ENCODE measurements around the gene DST. TPM values are rescaled to one million over a fixed set of nuclear protein-coding genes. Genes with fewer than 3 reads are reported as not detected.
A peak's percentile ranks its signal among the peaks of the same experiment; 100 is the strongest.

The DST gene
- total and polyA plus RNA-seq, 7 donors = 62.5 to 791 (median 495) TPM

DNA sequence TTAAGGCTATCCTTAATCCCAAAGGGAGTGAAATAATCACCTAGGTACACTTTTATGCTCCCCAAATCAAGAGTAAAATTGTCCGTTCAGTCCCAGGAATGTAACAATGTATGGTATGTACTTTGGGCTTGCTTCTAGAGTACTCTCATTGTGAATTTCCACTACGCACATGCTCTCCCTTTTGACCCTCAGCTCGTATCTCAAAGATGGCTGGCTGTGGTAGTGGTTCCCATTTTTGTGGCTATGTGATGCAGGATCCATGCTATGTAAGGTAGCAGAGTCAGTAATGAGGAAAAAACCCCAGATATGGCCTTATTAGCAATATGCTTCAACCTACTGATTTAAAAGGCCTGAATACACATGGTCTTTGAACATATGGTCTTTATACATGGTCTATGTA lies 133.7 kb downstream of the DST start:
- H3K27me3 ChIP-seq = no peaks in the 10 kb centered on the region
- WGBS, 2 donors = 93 to 96% methylated on average over 3 of the region's 3 CpGs
- intact Hi-C loops (cut with DNase I) = loop anchor here (5.0 kb wide), 1 partner anchor 33 kb away; no protein-coding TSS in a partner anchor
- H3K4me1 ChIP-seq = peaks cover 0 to 96% (median 78%) of the 10 kb centered on the region in 4 donors
- no peaks in the 10 kb centered on the region for H3K9me3 ChIP-seq
- no peak for TF ChIP-seq EP300 (IDR thresholded peaks at IDR 0.05)
- no peak for TF ChIP-seq POLR2A (IDR thresholded peaks at IDR 0.05)
- TF ChIP-seq, protein P1, sequence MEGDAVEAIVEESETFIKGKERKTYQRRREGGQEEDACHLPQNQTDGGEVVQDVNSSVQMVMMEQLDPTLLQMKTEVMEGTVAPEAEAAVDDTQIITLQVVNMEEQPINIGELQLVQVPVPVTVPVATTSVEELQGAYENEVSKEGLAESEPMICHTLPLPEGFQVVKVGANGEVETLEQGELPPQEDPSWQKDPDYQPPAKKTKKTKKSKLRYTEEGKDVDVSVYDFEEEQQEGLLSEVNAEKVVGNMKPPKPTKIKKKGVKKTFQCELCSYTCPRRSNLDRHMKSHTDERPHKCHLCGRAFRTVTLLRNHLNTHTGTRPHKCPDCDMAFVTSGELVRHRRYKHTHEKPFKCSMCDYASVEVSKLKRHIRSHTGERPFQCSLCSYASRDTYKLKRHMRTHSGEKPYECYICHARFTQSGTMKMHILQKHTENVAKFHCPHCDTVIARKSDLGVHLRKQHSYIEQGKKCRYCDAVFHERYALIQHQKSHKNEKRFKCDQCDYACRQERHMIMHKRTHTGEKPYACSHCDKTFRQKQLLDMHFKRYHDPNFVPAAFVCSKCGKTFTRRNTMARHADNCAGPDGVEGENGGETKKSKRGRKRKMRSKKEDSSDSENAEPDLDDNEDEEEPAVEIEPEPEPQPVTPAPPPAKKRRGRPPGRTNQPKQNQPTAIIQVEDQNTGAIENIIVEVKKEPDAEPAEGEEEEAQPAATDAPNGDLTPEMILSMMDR (IDR thresholded peaks at IDR 0.05) = no peak
- peak in 1 of 4 donors; percentile 4 for TF ChIP-seq POLR2AphosphoS5 (IDR thresholded peaks at IDR 0.05)
- no peak for DNase-seq
- peak overlapping the region; percentile 72 to 96 (median 84) for H3K27ac ChIP-seq
- no peak overlapping the region for H3K4me3 ChIP-seq
- peaks cover 7 to 87% (median 18%) of the 10 kb centered on the region in 4 donors for H3K36me3 ChIP-seq

DNA sequence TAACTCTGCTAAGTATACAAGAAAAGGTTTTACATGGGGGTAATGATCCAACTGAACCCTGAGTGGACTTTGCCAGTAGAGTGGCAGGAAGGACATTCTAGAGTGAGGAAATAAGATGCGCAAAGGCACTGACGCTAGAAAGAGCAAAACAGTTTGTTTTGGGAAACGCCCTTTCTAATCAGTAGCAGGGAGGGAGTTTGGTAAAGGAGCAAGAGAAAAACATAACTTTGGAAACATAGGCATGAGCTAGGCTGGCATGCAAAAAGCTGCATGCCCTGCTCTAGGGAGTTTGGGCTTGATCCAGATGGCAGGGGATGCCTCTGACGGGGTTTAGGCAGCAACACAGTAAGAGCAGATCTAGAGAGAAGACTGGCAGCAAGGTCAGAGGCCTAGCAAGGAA lies 135.2 kb downstream of the DST start:
- peaks cover 7 to 85% (median 13%) of the 10 kb centered on the region in 4 donors for H3K36me3 ChIP-seq
- H3K27ac ChIP-seq = peak overlapping the region; percentile 72 to 96 (median 84)
- intact Hi-C loops (cut with DNase I) = loop anchor here (5.0 kb wide), 1 partner anchor 35 kb away; no protein-coding TSS in a partner anchor
- H3K27me3 ChIP-seq = no peaks in the 10 kb centered on the region
- peaks cover 0 to 86% (median 69%) of the 10 kb centered on the region in 4 donors for H3K4me1 ChIP-seq
- no peak for DNase-seq
- H3K9me3 ChIP-seq = no peaks in the 10 kb centered on the region
- WGBS, 2 donors = 69 to 83% methylated on average over 4 of the region's 4 CpGs
- H3K4me3 ChIP-seq = no peak overlapping the region
- TF ChIP-seq, protein P1 (IDR thresholded peaks at IDR 0.05) = no peak
- TF ChIP-seq POLR2AphosphoS5 (IDR thresholded peaks at IDR 0.05) = no peak
- TF ChIP-seq POLR2A (IDR thresholded peaks at IDR 0.05) = no peak
- TF ChIP-seq EP300 (IDR thresholded peaks at IDR 0.05) = no peak

DNA sequence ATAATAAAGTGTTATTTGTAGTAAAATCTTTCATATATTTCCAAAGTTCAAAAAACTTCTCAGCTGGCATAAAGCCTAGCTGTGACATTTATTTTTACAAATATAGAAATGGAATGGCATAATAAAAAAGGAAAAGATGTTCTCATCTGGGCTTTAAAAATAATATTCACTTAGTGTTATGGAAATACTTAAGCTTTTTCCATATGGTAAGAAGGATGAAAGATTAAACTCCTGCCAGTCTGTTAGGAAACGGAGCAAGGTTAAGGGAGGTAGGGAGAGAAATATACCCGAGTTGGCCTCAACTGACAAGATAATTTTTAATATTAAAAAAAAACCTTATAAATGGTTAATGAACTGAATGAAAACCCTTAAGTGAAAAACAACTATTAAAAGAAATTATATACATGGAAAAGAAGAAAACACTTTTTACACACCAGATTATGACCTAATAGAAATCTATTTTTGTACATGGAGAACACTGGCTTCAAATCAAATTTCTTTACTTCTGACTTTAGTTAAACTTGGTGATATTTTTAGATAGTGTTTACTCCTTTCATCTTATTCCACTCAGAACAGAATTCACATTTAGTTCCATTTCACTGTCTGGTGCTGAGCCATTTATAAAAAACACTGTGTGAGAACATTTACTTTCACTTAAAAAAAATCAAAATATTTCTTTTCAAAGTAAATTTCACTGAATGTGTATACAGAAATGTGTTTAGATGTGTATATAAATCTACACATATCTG lies 137.0 kb downstream of the DST start:
- Histone ChIP-seq H3K27ac (peak overlapping the region; percentile 72 to 96 (median 84)), H3K9me3 (no peaks in the 10 kb centered on the region), H3K27me3 (no peaks in the 10 kb centered on the region), H3K36me3 (peaks cover 7 to 88% (median 13%) of the 10 kb centered on the region in 4 donors), H3K4me1 (peaks cover 0 to 80% (median 63%) of the 10 kb centered on the region in 4 donors), H3K4me3 (no peak overlapping the region)
- TF ChIP-seq POLR2A (IDR thresholded peaks at IDR 0.05) (no peak), EP300 (IDR thresholded peaks at IDR 0.05) (peak in 2 of 4 donors; percentile 3 to 52), POLR2AphosphoS5 (IDR thresholded peaks at IDR 0.05) (peak in 3 of 4 donors; percentile 32 to 39 (median 35))
- no peak for DNase-seq
- intact Hi-C loops (cut with DNase I) = loop anchor here (5.0 kb wide), 1 partner anchor 37 kb away; no protein-coding TSS in a partner anchor
- WGBS, 2 donors = 44 to 46% methylated on average over 2 of the region's 2 CpGs

DNA sequence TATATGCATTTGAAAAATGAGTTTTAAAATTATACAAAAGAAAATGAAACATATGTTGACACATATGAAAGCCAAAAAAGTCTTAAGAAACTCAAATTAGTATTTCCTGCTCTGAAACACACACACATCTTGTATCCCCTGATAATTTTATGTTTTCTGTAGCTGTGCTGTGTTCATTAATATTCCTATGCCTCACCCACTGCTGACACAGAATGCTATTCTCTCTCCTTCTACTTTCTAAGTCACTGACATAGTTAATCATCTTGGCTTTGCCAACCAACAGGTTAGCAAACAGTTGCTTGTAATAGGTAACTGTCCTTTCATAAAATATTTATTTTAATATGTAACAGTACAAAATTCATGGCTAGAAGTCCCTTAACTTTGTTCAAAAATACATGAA lies 140.7 kb downstream of the DST start:
- no peak for DNase-seq
- Histone ChIP-seq H3K4me1 (peaks cover 0 to 81% (median 60%) of the 10 kb centered on the region in 4 donors), H3K27me3 (no peaks in the 10 kb centered on the region), H3K27ac (peak overlapping the region in 2 of 4 donors; percentile 69 to 85), H3K9me3 (no peaks in the 10 kb centered on the region), H3K36me3 (peaks cover 0 to 88% (median 7%) of the 10 kb centered on the region in 4 donors), H3K4me3 (no peak overlapping the region)
- no peak for TF ChIP-seq POLR2A (IDR thresholded peaks at IDR 0.05)
- TF ChIP-seq, protein P1 (IDR thresholded peaks at IDR 0.05) = no peak
- TF ChIP-seq EP300 (IDR thresholded peaks at IDR 0.05) = no peak
- no peak for TF ChIP-seq POLR2AphosphoS5 (IDR thresholded peaks at IDR 0.05)
- intact Hi-C loops (cut with DNase I) = no loop called here

DNA sequence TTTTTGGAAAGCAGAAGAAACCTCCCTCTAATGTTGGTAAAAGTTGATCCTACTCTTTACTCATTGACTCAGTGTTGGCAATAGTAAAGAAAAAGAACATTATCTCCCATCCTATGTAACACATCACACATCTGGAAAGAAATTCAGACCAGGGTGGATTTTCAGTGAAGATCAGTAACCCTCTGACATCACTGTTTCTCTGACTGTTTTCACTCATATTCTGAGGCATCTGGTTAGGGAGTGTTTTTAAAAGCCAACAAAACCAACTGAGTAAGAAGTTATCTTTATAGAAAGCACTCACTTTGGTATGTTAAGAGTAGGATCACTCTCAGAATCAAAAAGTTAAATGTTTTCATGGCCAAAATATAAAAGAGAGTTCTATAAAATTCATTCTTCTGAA lies 143.6 kb downstream of the DST start:
- no peak for DNase-seq
- Histone ChIP-seq H3K27me3 (no peaks in the 10 kb centered on the region), H3K9me3 (no peaks in the 10 kb centered on the region), H3K4me1 (peaks cover 0 to 76% (median 51%) of the 10 kb centered on the region in 4 donors), H3K4me3 (no peak overlapping the region), H3K36me3 (peaks cover 0 to 82% (median 9%) of the 10 kb centered on the region in 4 donors), H3K27ac (peak overlapping the region in 3 of 4 donors; percentile 32 to 85 (median 69))
- intact Hi-C loops (cut with DNase I) = no loop called here
- TF ChIP-seq POLR2AphosphoS5 (IDR thresholded peaks at IDR 0.05) (no peak), POLR2A (IDR thresholded peaks at IDR 0.05) (no peak)
- TF ChIP-seq, protein P1 (IDR thresholded peaks at IDR 0.05) = no peak
